GM19035 (cell line): ENCODE measurements around the gene DDX46.
"Not testable (repeated sequence)": the region's sequence is repeated elsewhere in the genome, so short reads cannot be mapped to it uniquely, and the experiment has no call there.

ENCODE experiments used
- ATAC-seq: cut with Tn5 transposase; IDR thresholded peaks from one replicate; pipeline ENCODE4 v1.9.1; 2021; ENCODE audit not compliant: unreplicated experiment

Gene DDX46, protein sequence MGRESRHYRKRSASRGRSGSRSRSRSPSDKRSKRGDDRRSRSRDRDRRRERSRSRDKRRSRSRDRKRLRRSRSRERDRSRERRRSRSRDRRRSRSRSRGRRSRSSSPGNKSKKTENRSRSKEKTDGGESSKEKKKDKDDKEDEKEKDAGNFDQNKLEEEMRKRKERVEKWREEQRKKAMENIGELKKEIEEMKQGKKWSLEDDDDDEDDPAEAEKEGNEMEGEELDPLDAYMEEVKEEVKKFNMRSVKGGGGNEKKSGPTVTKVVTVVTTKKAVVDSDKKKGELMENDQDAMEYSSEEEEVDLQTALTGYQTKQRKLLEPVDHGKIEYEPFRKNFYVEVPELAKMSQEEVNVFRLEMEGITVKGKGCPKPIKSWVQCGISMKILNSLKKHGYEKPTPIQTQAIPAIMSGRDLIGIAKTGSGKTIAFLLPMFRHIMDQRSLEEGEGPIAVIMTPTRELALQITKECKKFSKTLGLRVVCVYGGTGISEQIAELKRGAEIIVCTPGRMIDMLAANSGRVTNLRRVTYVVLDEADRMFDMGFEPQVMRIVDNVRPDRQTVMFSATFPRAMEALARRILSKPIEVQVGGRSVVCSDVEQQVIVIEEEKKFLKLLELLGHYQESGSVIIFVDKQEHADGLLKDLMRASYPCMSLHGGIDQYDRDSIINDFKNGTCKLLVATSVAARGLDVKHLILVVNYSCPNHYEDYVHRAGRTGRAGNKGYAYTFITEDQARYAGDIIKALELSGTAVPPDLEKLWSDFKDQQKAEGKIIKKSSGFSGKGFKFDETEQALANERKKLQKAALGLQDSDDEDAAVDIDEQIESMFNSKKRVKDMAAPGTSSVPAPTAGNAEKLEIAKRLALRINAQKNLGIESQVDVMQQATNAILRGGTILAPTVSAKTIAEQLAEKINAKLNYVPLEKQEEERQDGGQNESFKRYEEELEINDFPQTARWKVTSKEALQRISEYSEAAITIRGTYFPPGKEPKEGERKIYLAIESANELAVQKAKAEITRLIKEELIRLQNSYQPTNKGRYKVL

DNA sequence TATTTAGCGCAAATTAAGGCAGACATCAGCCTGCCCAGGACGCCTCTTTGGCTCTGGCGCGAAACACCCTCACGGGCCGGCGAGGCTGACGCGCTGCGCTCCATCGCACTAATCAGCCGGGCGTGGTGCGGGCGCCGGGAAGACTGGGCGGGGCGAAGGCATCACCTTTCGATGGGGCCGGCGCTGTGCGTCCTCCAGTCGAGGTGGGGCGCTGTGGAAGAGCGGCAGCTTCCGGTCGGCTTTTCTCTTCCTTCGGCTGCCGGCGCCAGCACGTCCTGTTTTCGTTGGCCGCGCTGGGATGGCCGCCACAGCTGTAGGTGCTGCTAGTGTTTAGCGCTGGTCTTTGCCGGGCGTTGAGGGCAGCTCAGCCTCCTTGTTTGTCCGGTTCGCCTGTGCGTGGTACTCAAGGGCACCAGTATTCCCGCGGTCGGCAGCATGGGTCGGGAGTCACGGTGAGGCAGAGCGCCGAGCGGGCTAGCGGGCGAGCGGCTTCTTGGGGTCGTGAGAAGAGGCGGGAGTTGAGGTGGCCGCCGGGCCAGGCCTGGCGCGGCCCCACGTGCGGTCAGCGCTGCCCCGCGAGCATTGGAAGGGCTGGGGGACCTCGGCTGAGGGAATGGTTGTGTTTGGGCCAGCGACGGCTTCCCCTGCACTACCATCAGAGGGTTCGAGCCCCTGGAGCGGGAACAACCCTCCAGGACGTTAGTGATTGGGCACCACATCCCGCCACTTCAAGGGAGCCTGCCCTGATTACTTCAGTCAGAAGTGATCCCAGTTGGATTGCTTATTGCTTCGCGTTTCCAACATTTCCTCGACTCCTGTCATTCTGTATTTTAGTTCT lies at the start of gene DDX46:
TSS of gene DDX46 (plus strand) at position 276 of the 838 bp plus-strand sequence. CDS start at position 436, 160 bp downstream.
- ATAC-seq, result peak; percentile 97

DNA sequence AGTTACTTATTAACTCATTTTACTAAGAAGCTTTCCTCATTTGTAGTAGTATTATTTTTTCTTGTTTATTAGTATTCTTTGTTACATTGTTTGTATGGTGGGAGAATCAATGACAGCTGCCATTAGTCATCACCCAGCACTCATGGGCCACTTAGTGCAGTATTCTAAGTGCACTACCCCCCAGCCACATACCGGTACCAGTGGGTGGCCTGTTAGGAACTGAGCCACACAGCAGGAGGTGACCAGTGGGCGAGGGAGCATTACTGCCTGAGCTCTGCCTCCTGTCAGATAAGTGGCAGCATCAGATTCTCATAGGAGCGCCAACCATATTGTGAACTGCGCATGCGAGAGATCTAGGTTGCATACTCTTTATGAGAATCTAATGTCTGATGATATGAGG lies 44.5 kb upstream of the DDX46 start:
- ATAC-seq, result no peak

DNA sequence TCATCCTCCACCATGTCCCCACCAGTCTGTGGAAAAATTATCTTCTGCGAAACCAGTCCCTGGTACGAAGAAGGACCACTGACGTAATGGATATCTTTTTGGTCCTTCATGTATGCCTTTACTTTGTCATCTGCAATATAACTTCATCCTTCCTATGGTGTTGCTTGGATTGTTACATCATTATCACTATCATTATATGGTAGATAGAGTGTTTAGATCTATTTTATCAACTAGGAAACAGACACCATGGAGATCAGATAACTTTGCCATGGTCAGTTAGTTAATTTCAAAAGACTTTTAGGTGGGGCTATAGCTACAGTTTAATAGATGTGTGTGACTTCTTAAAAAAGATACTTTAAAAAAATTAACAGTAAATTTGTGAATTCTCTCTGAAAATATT lies 44.0 kb upstream of the DDX46 start:
- no peak for ATAC-seq

DNA sequence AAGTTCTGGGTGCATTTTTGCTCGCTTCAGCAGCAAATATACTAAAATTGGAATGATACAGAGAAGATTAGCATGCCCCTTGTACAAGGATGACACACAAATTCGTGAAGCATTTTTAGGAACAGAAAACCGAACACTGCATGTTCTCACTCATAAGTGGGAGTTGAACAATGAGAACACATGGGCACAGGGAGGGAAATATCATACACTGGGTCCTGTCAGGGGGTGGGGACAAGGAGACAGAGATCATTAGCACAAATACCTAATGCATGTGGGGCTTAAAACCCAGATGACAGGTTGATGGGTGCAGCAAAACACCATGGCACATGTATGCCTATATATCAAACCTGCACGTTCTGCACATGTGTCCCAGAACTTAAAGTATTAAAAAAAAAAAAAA lies 43.1 kb upstream of the DDX46 start:
- ATAC-seq, result not testable (repeated sequence)

DNA sequence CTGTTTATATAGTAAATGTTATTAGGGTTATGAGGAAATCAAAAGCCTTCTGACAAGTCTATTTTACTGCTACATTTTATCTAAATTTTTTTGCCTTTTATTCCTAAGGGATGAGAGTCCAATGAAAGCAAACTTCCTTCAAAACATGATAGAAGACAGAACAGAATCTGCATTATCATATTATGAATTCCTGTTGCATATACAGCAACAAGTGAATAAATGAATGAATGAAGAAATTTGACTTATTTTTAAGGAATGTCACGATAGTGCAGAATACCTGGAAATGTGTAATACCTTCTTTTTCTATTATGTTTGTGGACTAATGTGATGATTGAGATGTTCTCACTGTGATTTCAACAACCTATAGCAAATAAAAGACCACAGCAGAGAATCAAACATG lies 33.7 kb upstream of the DDX46 start:
- ATAC-seq, result no peak

DNA sequence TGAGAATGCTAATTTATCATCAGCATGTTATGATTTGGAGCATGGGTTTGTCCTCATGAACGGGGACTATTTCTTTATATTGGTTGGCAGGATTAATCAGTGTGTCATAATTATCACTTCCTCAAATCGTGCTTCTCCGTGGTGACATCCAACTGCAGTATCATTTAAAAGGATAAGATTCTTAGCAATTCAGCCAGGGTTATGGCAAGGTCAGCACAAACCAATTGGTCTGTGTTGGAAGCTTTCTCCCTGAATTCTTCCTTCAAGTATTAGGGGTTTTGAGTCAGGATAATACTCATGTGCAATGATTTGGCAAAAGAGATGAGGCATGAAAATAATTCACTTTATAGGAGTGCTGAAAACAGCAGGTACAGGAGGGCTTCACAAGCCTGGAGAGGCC lies 25.8 kb upstream of the DDX46 start:
- no peak for ATAC-seq

DNA sequence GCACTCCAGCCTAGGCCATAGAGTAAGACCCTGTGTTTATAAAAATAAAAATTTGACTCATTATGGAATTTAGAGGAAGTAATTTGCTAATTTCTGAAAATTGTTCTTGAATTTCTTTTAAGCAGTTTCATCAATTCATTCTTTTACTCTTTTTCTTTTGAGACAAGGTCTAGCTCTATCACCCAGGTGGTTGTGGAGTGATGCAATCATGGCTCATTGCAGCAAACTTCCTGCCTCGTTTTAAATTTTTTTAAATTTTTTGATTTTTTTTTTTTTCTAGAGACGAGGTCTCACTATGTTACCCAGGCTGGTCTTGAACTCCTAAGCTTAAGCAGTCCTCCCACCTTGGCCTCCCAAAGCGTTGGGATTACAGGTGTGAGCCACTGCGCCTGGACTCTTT lies 23.3 kb upstream of the DDX46 start:
- no peak for ATAC-seq

DNA sequence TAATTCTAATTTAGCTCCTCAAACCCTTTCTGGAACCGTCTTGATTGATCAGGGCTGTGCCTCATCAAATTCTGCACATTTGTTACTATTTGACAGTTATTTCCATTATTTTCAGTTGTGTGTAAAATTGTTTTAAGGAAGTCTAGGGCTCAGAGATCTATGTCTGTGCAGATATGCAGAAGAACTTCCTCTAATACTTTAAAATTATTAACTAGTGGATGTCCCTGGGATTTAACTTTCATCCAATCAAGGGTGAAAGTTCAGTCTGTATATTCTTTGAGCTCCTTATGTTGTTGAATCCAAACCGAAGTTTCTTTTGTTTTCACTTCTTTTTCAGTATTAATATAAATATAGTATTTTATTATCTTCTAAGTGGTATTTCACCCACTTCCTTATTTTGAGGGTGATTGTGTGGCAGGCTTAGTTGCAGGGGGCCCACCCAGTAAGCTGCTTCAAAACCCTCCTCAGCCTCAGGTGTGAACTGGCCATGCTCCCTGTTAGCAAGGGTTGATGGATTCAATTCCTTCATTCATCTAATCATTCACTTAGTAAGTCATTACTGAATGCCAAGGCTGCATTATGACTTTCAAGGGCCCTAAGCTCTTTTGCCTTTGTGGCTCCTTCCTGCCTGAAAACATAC lies 22.3 kb upstream of the DDX46 start:
- no peak for ATAC-seq

DNA sequence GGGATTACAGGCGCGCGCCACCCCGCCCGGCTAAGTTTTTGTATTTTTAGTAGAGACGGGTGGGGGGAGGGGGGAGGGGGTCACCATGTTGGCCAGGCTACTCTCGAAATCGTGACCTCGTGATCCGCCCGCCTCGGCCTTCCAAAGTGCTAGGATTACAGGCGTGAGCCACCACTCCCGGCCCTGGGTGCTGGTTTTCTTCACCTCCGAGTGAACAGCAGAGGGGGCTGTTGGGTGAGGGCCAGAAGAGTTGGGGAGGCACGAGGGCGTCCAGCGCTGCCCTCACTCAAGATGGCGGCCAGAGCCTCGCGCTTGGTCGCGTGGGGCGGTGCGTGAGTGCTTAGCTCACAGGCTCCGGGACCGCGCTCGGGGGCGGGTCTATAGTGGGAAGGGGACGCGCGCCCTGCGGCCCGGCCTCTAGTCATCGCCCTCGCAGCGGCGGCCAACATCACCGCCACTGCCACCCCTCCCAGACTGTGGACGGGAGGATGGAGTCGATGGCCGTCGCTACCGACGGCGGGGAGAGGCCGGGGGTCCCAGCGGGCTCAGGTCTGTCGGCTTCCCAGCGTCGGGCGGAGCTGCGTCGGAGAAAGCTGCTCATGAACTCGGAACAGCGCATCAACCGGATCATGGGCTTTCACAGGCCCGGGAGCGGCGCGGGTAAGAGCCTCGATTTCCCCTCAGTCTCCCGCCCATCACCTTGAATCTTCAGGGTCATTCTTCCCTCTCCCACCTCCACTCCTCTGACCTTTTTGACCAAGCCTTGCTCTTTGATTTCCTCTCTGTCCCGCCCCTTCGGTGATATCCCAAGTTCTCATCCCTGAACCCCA lies 20.2 kb upstream of the DDX46 start, which contains the start of gene CAMLG:
TSS of gene CAMLG (plus strand) at position 416 of the 830 bp plus-strand sequence. CDS start at position 489, 73 bp downstream.
- ATAC-seq, result peak; percentile 96

DNA sequence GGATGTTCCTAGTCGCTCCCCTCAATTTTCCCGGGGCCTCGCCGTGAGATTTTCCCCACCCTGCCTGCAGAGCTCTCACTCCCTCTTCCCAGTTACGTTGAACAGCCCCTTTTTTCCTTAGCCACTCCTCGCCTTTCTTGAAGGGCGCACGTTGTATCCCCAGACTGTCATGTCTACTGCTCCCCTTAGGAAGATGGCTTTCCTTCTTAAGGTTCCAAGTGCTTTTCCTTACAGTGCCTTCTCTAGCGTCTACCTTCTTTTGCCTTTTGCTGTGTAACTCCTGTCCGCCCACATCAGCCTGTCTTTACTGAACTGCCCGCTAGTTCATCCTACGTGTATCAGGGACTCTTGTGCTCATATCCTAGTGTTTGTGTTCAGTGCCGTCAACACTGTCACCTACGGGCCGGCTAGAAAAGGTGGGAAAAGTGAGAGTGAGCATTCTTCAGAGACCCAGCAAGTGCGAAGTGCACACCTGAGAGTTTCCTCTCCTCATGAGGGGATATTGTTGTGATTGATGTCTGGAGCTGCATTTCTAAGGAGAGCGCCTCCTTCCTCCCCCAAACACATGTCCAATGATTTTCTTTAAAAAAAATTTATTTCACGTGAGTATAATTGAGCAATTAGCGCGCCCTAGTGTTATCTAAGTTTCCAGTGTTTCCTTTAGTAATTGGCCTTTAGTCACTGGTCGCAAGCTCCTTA lies 19.5 kb upstream of the DDX46 start:
- no peak for ATAC-seq

DNA sequence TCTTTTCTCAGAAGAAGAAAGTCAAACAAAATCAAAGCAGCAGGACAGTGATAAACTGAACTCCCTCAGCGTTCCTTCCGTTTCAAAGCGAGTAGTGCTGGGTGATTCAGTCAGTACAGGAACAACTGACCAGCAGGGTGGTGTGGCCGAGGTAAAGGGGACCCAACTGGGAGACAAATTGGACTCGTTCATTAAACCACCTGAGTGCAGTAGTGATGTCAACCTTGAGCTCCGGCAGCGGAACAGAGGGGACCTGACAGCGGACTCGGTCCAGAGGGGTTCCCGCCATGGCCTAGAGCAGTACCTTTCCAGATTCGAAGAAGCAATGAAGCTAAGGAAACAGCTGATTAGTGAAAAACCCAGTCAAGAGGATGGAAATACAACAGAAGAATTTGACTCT lies 17.5 kb upstream of the DDX46 start:
- ATAC-seq, result no peak

DNA sequence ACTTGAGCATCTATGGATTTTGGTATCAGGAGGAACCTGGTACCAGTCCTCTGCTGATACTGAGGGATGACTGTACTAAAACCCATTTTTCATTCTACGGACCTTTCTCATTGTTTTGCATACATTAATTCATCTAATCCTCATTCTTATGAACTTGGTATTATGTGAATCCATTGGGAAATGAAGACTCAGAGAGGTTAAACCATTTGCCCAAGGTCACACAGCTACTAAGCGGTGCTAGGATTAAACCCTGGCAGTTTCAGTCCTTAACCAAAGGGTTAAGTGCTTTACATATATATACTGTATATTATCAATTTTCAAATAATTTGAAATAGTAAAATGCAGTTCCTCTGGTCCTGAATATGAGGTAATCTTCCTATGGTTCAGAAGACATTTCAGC lies 16.4 kb upstream of the DDX46 start:
- no peak for ATAC-seq

DNA sequence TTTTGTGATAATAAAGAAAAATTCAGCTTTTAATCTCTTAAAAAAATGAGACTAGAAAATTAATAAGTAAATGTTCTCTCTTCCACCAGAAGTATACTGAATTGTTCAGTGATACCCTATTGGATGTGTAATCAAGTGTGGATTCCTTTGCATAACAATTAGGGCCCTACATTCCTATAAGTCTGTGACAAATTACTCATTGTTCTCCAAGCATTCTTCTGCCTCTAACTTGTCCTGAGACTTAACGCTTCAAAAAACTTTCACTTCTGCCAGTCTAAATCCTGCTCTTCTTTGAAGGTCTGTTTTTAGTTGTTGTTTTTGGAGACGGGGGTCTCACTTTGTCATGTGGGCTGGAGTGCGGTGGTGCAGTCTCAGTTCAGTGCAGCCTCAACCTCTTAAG lies 9.2 kb upstream of the DDX46 start:
- ATAC-seq, result no peak

DNA sequence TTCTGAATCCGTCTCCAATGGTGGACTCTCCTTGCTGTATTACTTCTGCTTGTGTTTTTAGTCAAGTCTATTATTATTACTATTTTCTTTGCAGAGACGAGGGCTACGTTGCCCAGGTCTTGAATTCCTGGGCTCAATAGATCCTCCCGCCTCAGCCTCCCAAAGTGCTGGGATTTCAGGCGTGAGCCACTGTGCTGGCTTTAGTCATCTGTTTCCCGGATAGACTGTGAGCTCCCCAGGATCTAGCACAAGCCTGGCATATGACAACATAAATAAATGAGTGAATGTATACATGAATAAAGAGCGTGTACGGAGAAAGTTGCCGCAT lies 439 bp upstream of the DDX46 start:
- ATAC-seq, result peak; percentile 34

DNA sequence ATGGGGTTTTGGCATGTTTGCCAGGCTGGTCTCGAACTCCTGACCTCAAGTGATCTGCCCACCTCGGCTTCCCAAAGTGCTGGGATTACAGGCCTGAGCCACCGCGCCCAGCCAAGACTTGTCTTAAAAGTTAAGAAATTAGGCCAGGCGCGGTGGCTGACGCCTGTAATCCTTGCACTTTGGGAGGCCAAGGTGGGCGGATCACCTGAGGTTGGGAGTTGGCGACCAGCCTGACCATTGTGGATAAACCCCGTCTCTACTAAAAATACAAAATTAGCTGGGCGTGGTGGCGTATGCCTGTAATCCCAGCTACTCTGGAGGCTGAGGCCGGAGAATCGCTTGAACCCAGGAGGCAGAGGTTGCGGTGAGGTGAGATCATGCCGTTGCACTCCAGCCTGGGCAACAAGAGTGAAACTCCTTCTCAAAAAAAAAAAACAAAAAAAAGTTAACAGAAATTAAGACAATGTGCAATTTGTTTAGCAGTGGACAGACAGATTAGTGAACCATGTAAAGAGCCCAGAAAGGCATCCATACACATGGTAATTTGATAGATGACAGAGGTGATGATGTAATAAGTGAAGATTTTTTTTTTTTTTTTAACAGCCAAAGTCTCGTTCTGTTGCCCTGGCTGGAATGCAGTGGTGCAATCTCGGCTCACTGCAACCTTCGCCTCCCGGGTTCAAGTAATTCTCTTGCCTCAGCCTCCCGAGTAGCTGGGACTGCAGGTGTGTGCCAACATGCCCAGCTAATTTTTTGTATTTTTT lies 9.1 kb downstream of the DDX46 start:
- not testable (repeated sequence) for ATAC-seq

DNA sequence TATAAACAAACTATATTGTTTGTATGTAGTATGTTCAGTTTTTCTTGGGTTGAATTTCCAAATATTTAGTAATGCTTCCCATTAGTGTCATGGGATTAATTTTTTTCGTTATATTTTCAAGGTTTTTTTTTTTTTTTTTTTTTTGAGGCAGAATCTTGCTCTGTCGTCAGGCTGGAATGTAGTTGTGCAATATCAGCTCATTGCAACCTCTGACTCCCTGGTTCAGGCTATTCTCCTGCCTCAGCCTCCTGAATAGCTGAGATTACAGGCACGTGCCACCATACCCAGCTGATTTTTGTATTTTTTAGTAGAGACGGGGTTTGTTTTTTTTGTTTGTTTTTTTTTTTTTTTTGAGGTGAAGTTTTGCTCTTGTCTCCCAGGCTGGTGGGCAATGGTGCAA lies 10.6 kb downstream of the DDX46 start:
- no peak for ATAC-seq

DNA sequence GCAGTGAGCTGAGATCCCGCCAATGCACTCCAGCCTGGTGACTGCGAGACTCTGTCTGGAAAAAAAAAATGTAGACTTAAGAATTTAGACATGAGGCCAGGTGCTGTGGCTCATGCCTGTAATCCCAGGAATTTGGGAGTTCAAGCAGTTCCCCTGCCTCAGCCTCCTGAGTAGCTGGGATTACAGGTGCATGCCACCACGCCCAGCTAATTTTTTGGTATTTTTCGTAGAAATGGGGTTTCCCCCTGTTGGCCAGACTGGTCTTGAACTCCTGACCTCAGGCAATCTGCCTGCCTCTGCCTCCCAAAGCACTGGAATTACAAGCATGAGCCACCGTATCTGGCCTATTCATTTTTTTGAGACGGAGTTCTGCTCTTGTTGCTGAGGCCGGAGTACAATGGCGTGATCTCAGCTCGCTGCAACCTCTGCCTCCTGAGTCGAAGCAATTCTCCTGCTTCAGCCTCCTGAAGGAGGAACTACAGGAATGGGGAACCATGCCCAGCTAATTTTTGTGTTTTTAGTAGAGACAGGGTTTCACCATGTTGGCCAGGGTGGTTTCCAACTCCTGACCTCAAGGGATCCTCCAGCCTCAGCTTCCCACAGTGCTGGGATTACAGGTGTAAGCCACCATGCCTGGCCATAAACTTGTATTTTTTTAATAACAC lies 14.0 kb downstream of the DDX46 start:
- no peak for ATAC-seq

DNA sequence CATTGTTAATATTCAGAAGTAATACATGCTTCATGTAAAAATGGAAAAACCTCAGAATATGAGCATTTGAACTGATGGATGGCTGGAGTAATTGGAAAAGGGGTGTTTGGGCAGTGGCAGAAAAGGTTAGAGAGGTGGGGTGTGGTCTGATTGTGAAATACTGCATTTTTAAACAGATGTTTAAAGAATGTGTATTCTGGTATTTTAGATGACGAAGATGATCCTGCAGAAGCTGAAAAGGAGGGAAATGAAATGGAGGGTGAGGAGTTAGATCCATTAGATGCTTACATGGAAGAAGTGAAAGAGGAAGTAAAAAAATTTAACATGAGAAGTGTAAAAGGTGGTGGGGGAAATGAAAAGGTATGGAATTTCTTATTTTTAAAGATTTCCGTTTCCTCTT lies 18.8 kb downstream of the DDX46 start:
- ATAC-seq, result no peak
